Urinary bladder (tissue), 4 donors: ENCODE measurements around the gene ERGIC2. TPM values are rescaled to one million over a fixed set of nuclear protein-coding genes. Genes with fewer than 3 reads are reported as not detected.

Experiments used
- DNase-seq: peaks from one replicate; pipeline ENCODE4 v3.0.0-alpha.2; 2015; ENCODE audit errors: extremely low spot score
- H3K27ac ChIP-seq: one replicate; pipeline ENCODE4 v1.5.1; 2013; ENCODE audit warnings: low read depth, mild to moderate bottlenecking, moderate library complexity
- H3K36me3 ChIP-seq: one replicate; pipeline ENCODE4 v1.6.1; 2013; ENCODE audit warnings: mild to moderate bottlenecking, moderate library complexity; ENCODE audit not compliant: insufficient read depth
- H3K4me1 ChIP-seq: one replicate; pipeline ENCODE4 v1.6.1; 2013; ENCODE audit warnings: mild to moderate bottlenecking, moderate library complexity; ENCODE audit not compliant: insufficient read depth
- H3K4me3 ChIP-seq: one replicate; pipeline ENCODE4 v1.5.1; 2013; ENCODE audit warnings: low read depth, low read length
- WGBS: extraction: QIAGEN DNeasy Blood & Tissue Kit; methylation state at CpG from one replicate; pipeline ENCODE4 v1.1.7; 2013; 5-methylcytosine and 5-hydroxymethylcytosine counted together
- polyA plus RNA-seq: library from polyadenylated mRNA; stranded (reverse); fragments of 200-250 nt; gene quantifications from one replicate; pipeline ENCODE4 v1.2.3, GENCODE V29; 2013
- total RNA-seq: library from RNA; depleted of rRNA; stranded (reverse); fragments of >200 nt; gene quantifications from one replicate; pipeline ENCODE4 v1.2.3, GENCODE V29; 2014
- donor health status: healthy with polysubstance abuse.
- donor health status: healthy.

The ERGIC2 gene
- total RNA-seq (93.9 TPM), polyA plus RNA-seq (54.5 TPM)

- Histone ChIP-seq H3K4me3 (peak within 1 kb of the TSS; percentile 83), H3K27ac (peak within 1 kb of the TSS; percentile 78), H3K4me1 (no peaks in the 10 kb centered on the region), H3K36me3 (no peaks in the 10 kb centered on the region)
- under 1% methylated on average over 55 of the region's 55 CpGs for WGBS
- peak; percentile 98 for DNase-seq
Observed at GRCh38 chr12:29380536-29381523, at the start of gene ERGIC2. TSS of gene ERGIC2 (minus strand) at chr12:29381172. CDS start at chr12:29371633, 9,539 bp downstream.

GRCh38 chr12:29430716-29431044, 49.7 kb upstream of the ERGIC2 start:
- H3K4me1 ChIP-seq, result no peaks in the 10 kb centered on the region
- H3K36me3 ChIP-seq, result no peaks in the 10 kb centered on the region
- H3K4me3 ChIP-seq, result no peak overlapping the region
- no peak overlapping the region for H3K27ac ChIP-seq
- no peak for DNase-seq
- WGBS, result 81% methylated on average over 2 of the region's 2 CpGs

GRCh38 chr12:29429999-29430715, 49.2 kb upstream of the ERGIC2 start:
- WGBS, result 75% methylated on average over 3 of the region's 3 CpGs
- H3K4me3 ChIP-seq, result no peak overlapping the region
- no peak overlapping the region for H3K27ac ChIP-seq
- DNase-seq, result no peak
- H3K36me3 ChIP-seq, result no peaks in the 10 kb centered on the region
- H3K4me1 ChIP-seq, result no peaks in the 10 kb centered on the region

- no peak for DNase-seq
- H3K4me1 ChIP-seq, result no peaks in the 10 kb centered on the region
- no peak overlapping the region for H3K4me3 ChIP-seq
- H3K36me3 ChIP-seq, result no peaks in the 10 kb centered on the region
- no peak overlapping the region for H3K27ac ChIP-seq
Observed at GRCh38 chr12:29428633-29429032, 47.7 kb upstream of the ERGIC2 start.

- no peak for DNase-seq
- 40% methylated on average over 4 of the region's 4 CpGs for whole genome bisulfite sequencing
- Histone ChIP-seq H3K27ac (no peak overlapping the region), H3K4me3 (no peak overlapping the region), H3K4me1 (no peaks in the 10 kb centered on the region), H3K36me3 (no peaks in the 10 kb centered on the region)
Observed at GRCh38 chr12:29427964-29428363, 47.0 kb upstream of the ERGIC2 start.

- 90% methylated on average over 2 of the region's 2 CpGs for WGBS
- Histone ChIP-seq H3K4me3 (no peak overlapping the region), H3K27ac (no peak overlapping the region), H3K36me3 (no peaks in the 10 kb centered on the region), H3K4me1 (no peaks in the 10 kb centered on the region)
- DNase-seq, result no peak
Observed at GRCh38 chr12:29426498-29426897, 45.5 kb upstream of the ERGIC2 start.

- Histone ChIP-seq H3K27ac (no peak overlapping the region), H3K36me3 (no peaks in the 10 kb centered on the region), H3K4me1 (no peaks in the 10 kb centered on the region), H3K4me3 (no peak overlapping the region)
- DNase-seq, result no peak
- 60% methylated on average over 2 of the region's 2 CpGs for WGBS
Observed at GRCh38 chr12:29425722-29426121, 44.8 kb upstream of the ERGIC2 start.

GRCh38 chr12:29416748-29417147, 35.8 kb upstream of the ERGIC2 start:
- no peak for DNase-seq

GRCh38 chr12:29415111-29415510, 34.1 kb upstream of the ERGIC2 start:
- no peaks in the 10 kb centered on the region for H3K4me1 ChIP-seq
- H3K4me3 ChIP-seq, result no peak overlapping the region
- no peak overlapping the region for H3K27ac ChIP-seq
- WGBS, result 35% methylated on average over 4 of the region's 4 CpGs
- no peaks in the 10 kb centered on the region for H3K36me3 ChIP-seq
- no peak for DNase-seq

More at GRCh38 chr12:29416748-29417147, 35.8 kb upstream of the ERGIC2 start:
- no peaks in the 10 kb centered on the region for H3K36me3 ChIP-seq
- H3K4me1 ChIP-seq, result no peaks in the 10 kb centered on the region
- no peak overlapping the region for H3K27ac ChIP-seq
- H3K4me3 ChIP-seq, result no peak overlapping the region

- DNase-seq, result no peak
- Histone ChIP-seq H3K27ac (no peak overlapping the region), H3K36me3 (no peaks in the 10 kb centered on the region), H3K4me1 (no peaks in the 10 kb centered on the region), H3K4me3 (no peak overlapping the region)
Observed at GRCh38 chr12:29414368-29414767, 33.4 kb upstream of the ERGIC2 start.

GRCh38 chr12:29405561-29405960, 24.6 kb upstream of the ERGIC2 start:
- no peak overlapping the region for H3K4me3 ChIP-seq
- no peak overlapping the region for H3K27ac ChIP-seq
- H3K4me1 ChIP-seq, result no peaks in the 10 kb centered on the region
- WGBS, result 54% methylated on average over 4 of the region's 4 CpGs
- H3K36me3 ChIP-seq, result no peaks in the 10 kb centered on the region
- DNase-seq, result no peak

- H3K4me1 ChIP-seq, result no peaks in the 10 kb centered on the region
- H3K36me3 ChIP-seq, result no peaks in the 10 kb centered on the region
- H3K27ac ChIP-seq, result no peak overlapping the region
- no peak for DNase-seq
- H3K4me3 ChIP-seq, result no peak overlapping the region
- WGBS, result 74% methylated on average over 4 of the region's 4 CpGs
Observed at GRCh38 chr12:29403991-29404390, 23.0 kb upstream of the ERGIC2 start.

- Histone ChIP-seq H3K4me1 (no peaks in the 10 kb centered on the region), H3K4me3 (no peak overlapping the region), H3K36me3 (no peaks in the 10 kb centered on the region), H3K27ac (no peak overlapping the region)
- DNase-seq, result no peak
Observed at GRCh38 chr12:29402437-29402836, 21.5 kb upstream of the ERGIC2 start.

- 92% methylated on average over 1 of the region's 1 CpG for WGBS
- DNase-seq, result no peak
Observed at GRCh38 chr12:29398495-29398894, 17.5 kb upstream of the ERGIC2 start.

More at GRCh38 chr12:29398495-29398894, 17.5 kb upstream of the ERGIC2 start:
- no peaks in the 10 kb centered on the region for H3K4me1 ChIP-seq
- H3K4me3 ChIP-seq, result no peak overlapping the region
- H3K36me3 ChIP-seq, result no peaks in the 10 kb centered on the region
- H3K27ac ChIP-seq, result no peak overlapping the region
